GM21786 (cell line): Measurements from ENCODE around the gene BBLN.
"Not testable (repeated sequence)": the region's sequence is repeated elsewhere in the genome, so short reads cannot be mapped to it uniquely, and the experiment has no call there.

Experiments used
- ATAC-seq: cut with Tn5 transposase; IDR thresholded peaks from one replicate; pipeline ENCODE4 v1.9.1; 2021; ENCODE audit not compliant: unreplicated experiment

Gene BBLN, protein sequence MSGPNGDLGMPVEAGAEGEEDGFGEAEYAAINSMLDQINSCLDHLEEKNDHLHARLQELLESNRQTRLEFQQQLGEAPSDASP

DNA sequence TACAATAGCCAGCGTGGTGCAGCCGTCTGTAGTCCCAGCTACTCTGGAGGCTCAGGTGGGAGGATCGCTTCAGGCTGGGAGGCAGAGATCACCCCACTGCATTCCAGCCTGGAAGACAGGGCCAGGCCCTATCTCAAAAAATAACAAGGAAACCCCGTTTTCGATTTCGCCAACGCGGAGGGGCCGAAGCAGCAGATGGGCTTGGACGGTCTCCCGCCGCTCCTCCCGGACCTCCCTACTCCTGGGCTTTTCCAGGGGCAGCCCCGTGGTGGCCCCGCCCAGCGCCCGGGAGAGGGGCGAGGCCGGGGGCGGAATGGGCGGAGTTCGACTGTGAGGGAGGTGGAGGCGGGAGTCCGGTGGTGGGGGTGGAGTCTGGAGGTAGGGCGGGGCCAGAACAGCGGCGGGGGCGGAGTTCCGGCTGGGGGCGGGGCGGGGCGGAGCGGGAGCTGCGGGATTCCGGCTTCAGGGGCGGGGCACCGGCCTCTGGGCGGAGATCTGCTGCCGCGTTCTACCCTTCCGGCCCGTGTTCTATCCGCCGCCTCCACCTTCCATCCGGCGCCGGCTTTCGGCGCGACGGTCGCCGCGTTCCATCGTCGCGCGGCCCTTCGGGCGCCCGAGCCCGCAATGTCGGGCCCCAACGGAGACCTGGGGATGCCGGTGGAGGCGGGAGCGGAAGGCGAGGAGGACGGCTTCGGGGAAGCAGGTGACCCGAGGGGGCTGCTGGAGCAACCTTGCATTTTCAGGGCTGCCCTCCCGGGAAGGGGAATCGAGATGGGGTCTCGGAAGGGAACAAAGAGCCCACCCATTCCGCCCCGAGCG lies at the start of gene BBLN:
BBLN (plus strand) TSS at position 482 of the 819 bp plus-strand sequence; CDS start at position 625, 143 bp downstream.
- peak; percentile 74 for ATAC-seq

DNA sequence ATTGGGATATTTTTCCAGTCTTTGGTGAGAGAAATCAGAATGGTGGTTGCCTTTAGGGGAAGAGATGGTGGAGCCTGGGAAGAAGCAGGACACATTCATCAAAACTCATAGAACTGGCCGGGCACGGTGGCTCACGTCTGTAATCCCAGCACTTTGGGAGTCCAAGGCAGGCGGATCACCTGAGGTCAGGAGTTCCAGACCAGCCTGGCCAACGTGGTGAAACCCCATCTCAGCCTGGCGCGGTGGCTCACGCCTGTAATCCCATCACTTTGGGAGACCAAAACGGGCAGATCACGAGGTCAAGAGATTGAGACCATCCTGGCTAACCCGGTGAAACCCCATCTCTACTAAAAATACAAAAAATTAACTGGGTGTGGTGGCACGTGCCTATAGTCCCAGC lies 48.3 kb upstream of the BBLN start:
- ATAC-seq, result not testable (repeated sequence)

DNA sequence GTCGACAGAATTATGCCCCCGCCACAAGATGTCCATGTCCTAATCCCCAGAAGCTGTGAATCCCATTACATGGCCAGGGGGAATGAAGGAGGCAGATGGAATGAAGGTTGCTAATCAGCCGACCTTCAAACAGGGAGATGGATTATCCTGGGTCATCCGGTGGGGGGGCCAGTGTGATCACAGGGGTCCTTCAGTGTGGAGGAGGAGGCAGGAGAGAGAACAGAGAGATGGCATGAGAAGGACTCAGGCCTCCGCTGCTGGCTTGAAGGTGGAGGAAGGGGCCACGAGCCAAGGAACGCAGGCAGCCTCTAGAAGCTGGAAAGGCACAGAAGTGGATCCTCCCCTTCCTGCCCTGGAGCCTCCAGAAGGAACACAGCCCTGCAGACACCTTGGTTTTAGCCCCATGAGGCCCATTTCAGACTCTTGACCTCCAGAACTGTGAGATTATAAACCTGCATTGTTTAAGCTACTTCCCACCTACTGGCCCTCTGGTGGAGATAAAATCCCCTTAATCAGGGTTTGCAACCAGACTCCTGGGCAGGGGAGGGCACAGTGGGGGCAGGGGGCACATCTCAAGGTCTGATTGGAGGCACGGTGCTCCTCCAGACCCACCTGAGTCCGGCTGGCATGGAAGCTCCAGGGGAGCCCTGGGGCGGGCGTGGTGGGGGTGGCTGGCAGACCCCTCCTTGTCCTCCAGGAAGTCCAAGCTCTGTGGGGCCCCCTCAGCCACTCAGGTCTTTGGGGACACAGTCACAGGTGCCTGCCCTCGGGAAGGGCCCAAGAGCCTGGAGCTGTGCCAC lies 46.3 kb upstream of the BBLN start:
- ATAC-seq, result no peak

DNA sequence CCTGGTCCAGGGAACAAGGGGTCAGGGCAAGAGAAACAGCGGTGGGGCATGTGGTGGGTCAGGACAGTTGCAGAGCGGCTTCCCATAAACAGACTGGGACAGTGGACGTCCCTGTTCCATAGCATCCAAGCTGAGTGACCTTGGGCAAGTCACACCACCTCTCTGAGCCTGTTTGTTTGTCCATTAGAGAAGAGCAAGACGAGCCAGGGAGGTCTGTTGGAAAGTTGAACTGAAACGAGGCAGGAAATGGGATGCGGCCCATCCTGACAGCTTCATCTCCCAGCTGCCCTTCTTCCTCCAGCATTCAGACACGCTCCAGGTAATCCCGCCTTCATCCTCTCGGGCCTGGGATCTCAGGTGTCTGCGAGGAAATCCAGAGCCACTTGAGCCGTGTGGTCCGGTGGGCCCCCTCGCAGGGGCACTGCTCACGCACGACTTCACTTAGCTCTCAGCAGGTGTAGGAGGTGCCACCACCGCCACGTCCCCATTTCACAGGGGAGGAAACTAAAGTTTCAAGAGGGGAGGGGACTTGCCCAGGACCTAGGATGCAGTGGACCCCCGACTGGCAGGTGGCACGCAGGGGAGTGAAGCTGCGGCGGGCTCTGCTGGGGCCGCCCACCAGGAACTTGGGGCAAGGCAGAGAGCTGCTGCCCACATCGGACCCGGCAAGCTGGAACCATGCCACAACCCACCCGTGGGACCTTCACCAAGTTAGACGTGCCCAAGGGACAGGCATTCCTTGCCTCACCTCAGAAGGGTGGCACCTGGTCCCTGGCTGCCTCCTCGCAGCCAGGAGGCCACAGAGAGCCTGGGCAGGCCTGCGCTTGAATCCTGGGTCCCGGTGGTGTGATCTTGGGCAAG lies 45.5 kb upstream of the BBLN start:
- no peak for ATAC-seq

DNA sequence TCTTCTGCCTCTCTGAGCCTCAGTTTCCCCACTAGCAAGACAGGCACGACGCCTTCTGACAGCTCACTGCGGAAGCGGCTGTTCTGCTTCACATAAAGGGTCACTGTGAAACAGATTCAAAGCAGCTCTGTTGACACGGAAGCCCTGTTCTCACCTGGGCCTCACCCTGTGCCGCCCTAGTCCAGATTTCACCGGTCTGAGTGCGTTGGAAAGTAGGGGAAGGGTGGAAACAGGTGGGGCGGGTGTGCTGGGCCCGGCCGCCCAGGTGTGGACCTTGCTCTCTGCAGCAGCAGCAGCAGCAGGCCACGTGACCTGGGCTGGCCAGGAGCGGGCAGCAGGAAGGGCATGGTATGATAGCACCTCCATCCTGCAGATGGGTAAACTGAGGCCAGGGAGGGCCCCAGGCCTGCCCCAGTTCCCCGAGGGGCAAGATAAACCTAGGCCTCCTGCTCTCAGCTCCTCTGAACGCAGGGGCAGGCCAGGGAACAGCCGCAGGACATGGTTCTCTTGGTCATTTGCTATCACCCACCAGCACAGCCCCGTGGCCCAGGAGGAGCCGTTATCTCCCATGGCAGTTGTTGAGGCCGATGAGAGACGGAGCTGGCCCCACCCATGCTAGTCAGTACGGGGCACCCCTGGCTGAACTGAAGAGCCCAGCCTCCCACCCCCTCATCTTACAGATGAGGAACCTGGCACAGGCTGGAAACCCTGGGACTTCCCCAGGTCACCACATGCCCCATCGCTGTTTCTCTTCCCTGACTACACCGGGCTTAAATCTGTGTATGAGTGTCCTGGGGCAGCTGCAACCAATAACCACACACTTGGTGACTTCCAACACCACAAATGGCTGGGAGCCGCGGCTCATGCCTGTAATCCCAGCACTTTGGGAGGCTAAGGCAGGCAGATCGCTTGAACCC lies 44.6 kb upstream of the BBLN start:
- ATAC-seq, result no peak

DNA sequence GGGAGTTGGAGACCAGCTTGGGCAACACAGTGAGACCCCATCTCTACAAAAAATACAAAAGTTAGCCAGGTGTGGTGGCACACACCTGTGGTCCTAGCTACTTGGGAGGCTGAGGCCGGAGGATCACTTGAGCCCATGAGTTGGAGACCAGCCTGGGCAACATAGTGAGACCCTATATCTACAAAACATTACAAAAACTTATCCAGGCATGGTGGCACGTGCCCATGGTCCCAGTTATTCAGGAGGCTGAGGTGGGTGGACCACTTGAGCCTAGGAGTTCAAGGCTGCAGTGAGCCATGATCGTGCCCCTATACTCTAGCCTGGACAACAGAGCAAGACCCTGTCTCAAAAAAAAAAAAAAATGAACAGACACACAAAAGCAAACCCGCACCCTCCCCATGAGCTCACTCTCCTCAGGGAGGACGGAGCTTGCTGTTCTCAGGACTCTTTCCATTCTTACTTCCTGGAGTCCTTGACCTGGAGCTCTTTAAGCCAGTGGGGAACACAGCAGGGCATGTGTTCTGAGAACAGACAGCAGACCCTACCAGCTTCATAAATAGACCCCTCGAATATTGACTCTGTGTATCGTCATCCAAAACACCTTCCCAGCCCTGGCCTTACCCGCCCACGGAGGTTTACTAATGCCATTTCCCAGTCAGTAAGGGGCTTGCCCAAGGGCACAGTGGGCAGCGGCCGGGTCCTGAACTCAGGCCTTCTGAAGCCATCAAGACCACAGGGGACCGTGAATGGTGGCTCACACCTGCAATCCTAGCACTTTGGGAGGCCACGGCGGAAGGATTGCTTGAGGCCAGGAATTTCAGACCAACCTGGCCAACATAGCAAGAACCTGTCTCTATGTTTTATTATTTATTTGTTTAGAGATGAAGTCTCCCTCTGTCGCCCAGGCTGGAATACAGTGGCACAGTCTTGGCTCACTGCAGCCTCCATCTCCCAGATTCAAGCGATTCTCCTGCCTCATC lies 43.7 kb upstream of the BBLN start:
- no peak for ATAC-seq

DNA sequence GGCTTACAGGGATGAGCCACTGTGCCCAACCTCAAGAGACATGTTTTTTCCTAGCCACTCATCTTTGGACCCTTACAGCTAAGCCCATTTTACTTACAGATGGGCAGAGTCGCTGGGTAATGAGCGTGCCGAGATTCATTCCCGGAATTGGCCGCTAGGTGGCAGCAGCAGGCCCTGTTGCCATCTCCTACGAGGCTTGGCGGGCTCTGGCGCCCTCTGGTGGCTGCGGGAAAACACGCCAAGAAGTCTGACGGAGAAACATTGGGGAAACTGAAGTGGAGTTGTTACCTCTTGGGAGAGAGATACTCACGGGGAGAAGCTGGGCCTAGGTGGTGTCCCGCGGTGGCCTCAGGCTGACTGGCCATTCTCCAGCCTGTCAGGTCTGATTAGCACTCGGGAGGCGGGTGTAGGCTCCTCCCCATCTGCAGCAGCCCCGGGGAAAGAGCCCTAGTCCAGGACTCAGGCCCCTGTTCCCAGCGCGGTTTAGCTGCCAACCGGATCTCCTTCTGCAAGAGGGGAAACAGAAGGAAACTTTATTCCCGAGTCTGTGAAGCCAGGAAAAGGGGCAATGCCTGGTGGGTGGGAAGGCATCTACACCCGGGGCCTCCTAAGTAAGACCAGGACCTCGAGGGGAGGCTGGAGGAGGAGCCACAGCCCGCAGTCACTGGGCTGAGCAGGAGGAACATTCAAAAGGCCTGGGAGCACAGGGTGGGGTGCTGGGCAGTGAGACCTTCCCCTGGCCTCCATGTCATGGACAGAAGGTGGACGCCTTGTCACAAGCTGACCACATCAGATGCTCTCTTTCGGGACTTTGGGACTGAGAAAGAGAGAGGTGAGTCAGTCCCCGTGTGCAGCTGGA lies 42.2 kb upstream of the BBLN start:
- peak; percentile 56 for ATAC-seq

DNA sequence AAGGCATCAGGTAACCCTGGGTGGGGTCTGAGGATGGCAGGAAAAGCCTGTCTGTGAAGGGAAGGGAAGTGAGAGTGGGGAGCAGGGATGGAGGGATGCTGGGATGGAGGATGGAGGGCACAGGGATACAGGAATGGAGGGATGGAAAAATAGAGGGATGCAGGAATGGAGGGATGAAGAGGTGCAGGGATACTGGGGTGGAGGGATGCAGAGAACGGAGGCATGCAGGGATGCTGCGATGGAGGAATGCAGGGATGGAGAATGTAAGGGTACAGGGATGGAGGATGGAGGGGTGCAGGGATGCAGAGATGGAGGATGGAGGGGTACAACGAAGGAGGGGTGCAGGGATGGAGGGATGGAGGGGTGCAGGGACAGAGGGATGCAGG lies 41.6 kb upstream of the BBLN start:
- ATAC-seq, result no peak

DNA sequence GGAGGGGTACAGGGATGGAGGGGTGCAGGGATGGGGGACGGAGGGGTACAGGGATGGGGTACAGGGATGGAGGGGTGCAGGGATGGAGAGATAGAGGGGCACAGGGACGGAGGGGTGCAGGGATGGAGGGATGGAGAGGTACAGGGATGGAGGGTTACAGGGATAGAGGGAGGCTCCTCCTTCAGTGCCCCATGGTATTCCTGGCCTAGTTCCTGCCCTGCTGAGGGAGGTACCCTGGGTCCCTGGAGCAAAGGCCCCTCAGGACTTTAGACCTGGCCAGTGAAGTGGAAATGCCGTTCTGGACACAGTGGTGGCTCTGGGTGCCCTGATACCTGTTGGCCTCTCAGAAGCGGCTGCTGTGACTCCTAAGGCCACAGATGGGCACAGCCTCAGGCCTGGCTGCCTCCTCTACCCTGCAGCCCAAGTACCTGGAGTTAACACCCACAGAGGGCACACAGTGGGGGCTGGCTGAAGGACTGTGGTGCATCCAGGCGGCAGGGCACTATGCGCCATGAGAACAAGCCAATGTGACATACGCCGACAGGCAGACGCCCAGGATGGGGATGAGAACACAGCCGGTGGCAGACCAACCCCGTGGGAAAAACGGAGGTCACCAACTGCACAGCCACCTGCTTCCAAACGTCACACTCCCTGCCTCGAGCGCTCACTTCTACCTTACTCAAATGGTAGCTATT lies 40.9 kb upstream of the BBLN start:
- no peak for ATAC-seq

DNA sequence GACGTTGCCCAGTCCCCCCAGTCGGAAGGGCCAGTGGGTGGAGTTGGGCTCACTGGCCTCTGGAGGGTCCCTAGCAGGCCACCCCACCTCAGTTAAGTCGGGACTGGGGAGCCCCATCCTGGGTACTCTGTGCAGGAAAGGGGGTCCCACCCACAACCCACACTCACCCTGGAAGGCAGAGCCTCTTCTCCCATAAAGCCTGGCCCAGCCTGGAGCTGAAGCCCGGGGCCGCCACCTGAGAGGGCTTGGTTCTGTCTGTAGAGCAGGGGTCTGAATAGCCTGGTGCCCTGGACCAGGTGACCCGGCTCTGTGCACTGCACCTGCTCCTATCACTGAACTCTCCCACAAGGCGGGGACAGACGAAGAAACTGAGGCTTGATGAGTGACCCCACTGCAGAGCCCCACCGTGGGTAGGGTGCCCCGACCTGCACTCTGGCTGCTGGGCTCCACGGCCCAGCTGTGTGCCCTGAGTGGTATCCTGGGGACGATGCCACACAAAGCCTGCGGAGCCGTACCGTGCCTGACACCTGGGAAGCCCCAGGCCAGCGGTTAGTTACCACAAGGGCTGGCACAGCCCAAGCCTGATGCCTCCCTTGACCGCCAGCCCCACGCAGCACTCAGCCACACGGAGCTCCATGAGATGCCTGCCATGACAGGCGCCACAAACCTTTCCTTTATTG lies 39.9 kb upstream of the BBLN start:
- no peak for ATAC-seq

DNA sequence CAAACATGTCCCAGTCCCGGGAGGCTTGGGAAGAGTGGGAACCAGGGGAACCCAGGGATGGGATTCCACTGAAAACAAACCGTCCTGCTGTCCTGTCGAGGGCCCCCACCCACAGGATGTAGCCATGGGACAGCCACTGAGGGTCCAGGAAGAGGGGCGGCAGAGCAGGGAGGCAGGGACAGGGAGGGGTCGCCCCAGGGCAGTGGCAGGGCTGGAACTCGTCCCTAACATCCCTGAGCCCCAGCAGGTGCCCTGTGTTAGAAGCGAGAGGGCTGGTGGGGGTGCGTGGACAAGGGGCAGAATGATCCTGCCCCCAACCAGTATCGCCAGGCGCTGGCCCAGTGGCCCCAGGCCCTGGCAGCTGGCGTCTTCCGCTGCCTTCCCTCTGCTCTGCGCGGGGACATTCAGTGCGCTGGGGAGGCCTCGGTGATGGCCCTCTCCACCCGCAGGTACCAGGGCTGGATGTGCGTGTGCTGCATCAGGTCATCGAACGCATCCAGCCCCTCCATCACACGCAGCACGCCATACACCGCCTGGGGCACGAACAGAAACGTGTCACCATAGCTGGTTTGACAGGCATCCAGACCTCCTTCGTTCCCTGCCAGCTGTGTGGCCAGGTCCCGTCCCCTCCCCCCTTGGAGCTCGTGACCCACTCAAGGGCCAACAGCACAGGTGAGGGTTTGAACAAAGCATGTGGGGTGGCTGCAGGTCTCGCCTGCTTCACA lies 39.2 kb upstream of the BBLN start:
- ATAC-seq, result no peak

DNA sequence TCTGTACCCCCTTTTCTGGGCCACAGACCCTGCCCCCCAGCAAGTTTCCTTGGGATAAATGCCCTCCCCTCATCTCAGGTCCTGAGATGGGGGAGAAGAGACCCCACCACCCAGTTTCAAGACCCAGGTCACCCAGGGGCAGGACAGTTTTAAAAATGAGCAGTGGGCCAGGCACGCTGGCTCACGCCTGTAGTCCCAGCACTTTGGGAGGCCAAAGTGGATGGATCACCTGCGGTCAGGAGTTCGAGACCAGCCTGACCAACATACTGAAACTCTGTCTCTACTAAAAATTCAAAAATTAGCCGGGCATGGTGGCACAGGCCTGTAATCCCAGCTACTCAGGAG lies 38.6 kb upstream of the BBLN start:
- ATAC-seq, result no peak

DNA sequence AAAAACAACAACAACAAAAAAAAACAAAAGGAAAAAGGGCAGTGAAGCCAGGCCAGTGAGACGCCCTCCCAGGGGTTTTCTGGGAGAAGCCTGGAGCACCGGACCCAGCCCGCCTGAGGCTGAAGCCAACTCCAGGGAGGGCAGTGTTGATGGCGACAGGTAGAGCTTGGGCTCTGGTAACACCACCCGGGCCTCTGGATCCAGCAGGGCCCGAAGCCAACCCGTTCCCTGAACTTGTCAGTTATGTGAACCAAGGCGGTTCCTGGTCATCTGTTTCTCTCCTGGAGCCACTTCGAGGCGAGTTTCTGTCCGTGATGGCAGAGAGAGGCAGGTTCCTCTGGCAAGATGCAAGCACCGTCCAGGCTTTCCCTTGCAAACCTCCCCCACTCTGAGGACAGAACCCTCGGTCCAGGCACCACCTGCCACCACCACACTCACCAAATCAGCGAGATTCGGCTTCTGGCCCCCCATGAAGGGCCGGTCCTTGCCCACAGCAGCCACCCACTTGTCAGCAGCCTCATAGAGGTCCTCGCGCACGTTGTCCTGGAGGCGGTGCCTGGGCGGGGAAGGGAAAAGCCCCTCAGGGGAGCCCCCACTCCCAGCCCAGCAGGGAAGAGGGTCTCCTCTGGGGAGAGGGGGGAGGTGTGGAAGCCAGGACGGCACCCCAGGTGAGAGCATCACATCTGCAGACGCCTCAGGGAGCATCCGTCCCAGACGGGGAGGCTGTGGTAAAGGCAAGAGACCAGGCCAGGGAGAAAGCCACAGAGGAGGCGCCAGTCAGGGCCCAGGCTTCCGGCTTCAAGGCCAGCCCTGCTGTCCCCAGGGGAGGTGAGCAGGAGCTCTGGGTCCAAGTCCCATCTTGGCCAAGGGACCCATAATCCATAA lies 37.9 kb upstream of the BBLN start:
- ATAC-seq, result no peak

DNA sequence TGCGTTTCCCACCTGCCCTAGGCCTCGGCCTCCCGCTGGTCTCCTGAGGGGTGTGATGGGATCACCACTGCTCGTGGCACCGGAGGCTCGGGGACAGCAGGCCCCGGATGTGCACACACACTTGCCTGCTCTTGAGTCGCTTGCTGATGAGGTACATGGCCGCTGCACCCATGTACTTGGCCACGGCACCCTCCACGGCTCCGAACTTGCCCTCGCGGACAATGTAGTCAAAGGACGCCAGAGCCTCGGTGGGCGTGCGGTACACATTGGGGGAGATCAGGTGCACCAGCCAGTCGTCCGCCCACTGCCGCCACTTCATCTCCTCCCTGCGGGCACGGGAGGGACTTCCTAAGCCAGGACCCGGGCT lies 37.3 kb upstream of the BBLN start:
- ATAC-seq, result no peak

DNA sequence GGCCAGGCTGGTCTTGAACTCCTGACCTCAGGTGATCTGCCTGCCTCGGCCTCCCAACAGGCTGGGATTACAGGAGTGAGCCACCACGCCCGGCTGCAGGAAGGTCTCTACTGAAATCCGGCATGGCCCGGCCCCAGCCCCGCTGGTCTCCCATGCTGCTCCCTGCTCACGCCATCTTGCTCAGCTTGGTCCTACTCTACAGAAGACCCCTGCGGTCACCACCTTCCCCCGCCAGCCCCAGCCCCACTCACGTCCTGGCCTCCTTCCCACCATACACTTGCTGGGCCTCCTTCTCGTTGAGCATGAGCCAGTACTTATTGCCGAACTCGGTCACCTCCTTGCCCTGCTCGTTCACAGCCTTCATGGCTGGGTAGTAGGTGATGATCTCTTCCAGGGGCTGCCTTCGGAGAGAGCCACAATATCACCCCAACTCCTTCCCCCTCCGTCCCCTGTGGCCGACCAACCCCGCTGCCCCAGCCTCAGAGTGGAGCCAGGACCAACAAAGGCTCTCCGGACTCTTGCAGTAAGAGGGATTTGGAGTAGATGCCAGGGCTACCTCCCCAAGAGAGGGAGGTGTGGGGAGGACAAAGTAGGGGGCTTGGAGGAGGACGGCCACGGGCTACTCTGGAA lies 36.5 kb upstream of the BBLN start:
- ATAC-seq, result no peak
